ENCODE measurements around the gene STAG1. TPM values are rescaled to one million over a fixed set of nuclear protein-coding genes. Genes with fewer than 3 reads are reported as not detected.
"Not testable (repeated sequence)": the region's sequence is repeated elsewhere in the genome, so short reads cannot be mapped to it uniquely, and the experiment has no call there.

The STAG1 gene
- total RNA-seq, result 27.5 and 29.3 TPM in 2 replicates
- 7.2 TPM for polyA plus RNA-seq (2012)

DNA sequence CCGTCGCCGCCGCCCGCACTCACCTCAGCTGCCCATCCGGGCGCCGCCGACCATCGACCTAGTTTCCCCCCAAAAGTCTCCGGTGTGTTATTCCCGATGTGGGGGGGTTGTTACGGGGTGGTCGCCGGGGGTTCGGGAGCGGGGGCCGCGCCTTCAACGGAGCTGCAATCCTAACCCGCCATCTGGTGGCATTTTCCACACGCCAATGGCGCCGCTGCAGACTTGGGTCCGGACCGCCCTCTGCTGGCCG lies at the start of gene STAG1:
Gene STAG1, minus strand, starts transcription at position 207 of the 250 bp plus-strand sequence. CDS start 121,480 bp downstream, outside the sequence.
- DNase-seq (ENCODE audit: low read depth), result no peak

DNA sequence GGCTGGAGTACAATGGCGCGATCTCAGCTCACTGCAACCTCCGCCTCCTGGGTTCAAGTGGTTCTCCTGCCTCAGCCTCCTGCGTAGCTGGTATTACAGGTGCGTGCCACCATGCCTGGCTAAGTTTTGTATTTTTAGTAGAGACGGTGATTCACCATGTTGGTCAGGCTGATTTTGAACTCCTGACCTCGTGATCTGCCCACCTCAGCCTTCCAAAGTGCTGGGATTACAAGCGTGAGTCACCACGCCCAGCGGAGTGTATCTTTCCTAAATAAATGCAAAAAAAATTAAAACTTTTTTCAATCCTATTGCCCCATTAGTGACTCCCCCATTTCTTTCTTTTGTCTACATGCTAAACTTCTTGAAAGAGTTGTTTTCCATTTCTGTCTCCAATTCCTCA lies 49.0 kb upstream of the STAG1 start:
- DNase-seq (ENCODE audit: low read depth), result not testable (repeated sequence)

DNA sequence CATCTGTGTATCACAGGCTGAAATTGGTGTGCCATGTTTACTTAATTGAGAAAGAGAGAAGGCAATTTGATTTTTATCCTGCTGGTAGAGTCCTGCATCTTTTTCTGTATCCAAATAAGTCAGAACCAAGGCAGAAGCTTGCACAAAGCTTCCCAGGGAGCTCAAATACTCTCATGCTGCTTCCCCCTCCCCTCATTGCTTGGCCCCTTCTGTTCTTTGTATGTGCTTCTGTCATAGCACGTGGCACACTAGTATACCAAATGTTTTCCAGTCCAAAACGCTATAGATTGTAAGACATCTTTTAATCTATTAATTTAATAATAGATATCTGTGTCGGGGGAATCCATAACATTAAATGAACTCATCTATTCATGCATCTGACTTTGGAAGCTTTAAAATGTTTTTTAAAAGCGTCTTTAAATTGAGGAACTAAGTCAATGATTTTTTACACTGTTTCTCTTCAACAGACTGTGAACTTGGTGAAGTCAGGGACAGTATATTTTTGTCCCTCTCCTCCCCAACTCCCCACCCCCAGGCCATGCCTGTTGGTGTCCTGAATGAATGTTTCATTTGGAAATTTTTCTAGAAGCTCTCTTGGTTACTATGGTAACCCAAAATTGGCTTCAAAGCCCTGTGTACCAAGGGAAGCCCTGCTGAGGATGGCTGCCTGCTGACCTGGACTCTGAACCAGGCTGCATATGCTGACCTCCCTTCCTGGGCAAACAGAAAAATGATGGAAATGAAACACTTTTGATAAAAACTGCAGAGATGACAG lies 40.6 kb upstream of the STAG1 start:
- DNase-seq (ENCODE audit: low read depth), result no peak

DNA sequence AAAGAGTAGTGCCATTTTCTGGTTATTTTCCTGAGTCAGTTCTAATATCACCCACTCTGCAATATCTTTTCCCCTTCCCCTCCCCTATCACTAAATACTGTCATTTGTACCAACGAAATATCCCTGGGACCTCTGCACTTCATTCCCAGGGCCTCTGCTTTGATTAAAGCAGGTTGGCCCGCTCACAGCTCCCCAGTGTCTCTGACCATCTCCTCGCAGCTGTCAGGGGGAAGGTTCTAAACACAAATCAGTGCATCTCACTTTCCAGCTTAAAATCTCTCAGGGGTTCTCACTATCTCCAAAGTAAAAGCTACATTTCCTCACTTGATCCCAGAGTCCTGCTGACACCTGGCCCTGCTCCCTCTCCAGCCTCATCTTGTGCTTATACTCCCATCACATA lies 38.6 kb upstream of the STAG1 start:
- DNase-seq (ENCODE audit: low read depth), result no peak

DNA sequence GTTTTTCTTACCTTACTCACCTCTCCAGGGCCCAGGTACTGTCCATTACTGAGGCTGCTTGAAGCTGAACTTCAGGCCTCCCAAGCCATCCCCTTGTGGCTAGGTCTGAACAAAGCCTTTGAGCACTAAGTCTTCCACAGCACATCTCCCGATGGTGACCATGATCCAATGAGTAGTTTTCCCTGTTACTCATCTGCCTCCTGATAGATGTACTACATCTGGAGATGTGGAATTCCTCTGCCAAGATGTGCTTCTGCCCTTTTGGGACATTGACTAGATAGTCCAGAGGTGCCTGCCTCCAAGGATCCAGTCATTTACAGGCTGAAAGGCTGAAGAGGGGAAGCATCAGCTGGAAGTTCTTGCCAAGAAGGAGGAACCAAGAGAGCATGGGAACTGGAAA lies 37.8 kb upstream of the STAG1 start:
- DNase-seq (ENCODE audit: low read depth), result no peak

DNA sequence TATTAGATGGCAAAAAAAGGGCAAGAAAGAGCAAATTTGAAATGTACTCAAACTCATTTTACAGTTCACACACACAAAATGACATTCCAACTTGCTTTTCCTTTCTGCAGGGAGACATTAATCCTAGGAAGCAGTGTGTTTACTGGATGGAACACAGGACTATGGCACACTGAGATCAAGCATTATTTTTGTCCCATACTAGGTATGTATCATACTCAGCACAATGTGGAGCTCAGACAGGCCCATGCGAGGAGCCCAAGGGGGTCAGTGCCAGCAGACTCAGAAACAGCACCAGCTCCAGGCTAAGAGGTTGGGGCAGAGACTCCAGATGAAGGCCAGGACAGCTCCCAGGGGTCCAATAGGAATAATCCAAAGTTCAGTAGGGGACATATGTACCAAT lies 36.0 kb upstream of the STAG1 start:
- no peak for DNase-seq (ENCODE audit: low read depth)

DNA sequence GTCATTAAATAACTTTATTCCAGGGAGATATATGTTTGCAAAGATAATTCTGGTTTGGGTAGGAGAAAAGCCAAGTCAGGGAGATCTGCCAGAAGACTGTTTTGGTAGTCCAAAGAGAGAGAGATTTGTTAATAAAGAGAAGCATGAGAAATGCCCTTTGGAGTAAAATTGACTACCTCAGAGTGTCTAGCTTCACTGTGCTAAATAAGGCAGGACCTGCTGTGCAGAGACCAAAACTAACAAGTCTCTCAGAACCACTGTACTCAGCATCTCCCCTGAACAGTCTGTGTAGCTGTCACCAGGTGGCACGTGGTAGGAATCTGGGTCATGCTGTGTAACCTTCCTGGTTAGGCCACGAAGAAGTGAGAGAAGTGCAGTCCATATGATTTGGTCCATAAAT lies 35.2 kb upstream of the STAG1 start:
- peak; percentile 33 for DNase-seq (ENCODE audit: low read depth)

DNA sequence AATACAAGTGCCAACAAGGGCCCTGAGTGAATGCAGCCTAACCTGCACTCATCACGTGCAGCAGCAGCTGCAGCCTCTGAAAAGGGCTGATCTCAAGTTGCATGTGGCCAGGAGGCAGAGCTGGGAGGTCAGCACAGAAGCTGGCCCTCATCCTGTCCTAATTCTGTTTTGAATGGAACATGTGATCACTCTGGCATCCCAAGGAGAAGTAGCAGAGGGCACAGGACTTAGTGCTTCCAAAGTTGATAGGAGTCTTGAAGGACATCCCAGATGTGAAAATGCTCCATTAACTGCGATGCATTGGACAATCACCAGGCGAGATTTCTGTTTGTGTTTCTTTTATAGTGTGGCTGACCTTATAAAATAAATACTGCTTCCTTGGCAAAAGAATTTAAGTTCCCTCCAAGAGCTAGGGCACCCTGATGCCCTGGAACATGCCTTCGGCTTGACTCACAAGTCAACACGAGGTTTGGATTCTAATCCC lies 31.6 kb upstream of the STAG1 start:
- peak; percentile 82 for DNase-seq (ENCODE audit: low read depth)

DNA sequence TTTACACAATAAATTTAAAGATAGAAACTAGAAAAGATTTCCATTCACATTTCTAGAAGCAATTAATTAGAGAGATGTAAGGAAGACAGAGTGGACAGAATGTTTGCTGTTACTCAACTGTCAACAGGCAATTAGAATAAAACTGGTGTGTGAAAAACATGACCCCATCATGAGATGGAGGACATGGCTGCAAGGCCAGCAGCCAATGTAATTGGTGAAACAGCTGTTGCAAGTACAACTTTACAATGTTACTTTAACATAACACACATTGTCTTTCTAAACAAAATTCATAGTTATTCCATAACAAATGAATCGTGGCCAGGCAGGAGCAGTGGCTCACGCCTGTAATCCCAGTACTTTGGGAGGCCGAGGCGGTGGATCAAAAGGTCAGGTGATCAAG lies 28.6 kb upstream of the STAG1 start:
- no peak for DNase-seq (ENCODE audit: low read depth)

DNA sequence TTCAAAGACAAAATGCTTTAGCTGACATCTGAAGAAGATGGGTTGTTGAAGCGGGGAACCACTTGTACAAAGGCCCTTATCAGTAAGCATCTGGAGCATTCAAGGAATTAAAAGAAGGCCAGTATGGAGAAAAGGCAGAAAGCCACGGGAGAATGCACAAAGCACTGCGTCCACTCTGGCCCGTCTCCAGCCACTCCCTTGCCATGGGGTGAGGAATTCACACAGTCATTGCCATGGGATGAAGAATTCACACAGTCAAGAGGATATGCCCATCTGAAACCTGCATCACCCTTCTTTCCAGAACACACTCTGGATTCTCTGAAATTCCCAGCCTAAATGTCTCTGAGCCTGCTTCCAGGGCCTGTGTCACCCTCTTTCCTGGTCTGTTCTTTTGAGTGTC lies 26.7 kb upstream of the STAG1 start:
- DNase-seq (ENCODE audit: low read depth), result peak; percentile 72

DNA sequence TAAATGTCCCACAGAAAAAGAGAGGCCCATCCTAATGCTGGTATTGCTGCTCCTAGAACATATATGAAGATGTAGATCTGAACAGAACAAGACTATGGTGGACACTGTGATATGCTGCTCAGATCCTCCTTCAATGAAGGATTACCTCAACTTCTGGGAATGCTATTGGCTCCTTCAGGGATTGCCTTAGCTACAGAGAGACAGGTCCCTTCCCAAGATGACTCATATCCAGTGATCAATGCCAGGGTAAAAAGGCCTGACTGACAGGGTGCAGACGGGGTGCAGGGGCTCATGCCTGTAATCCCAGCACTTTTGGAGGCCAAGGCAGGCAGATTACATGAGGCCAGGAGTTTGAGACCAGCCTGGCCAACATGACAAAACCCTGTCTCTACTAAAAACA lies 20.5 kb upstream of the STAG1 start:
- DNase-seq (ENCODE audit: low read depth), result no peak

DNA sequence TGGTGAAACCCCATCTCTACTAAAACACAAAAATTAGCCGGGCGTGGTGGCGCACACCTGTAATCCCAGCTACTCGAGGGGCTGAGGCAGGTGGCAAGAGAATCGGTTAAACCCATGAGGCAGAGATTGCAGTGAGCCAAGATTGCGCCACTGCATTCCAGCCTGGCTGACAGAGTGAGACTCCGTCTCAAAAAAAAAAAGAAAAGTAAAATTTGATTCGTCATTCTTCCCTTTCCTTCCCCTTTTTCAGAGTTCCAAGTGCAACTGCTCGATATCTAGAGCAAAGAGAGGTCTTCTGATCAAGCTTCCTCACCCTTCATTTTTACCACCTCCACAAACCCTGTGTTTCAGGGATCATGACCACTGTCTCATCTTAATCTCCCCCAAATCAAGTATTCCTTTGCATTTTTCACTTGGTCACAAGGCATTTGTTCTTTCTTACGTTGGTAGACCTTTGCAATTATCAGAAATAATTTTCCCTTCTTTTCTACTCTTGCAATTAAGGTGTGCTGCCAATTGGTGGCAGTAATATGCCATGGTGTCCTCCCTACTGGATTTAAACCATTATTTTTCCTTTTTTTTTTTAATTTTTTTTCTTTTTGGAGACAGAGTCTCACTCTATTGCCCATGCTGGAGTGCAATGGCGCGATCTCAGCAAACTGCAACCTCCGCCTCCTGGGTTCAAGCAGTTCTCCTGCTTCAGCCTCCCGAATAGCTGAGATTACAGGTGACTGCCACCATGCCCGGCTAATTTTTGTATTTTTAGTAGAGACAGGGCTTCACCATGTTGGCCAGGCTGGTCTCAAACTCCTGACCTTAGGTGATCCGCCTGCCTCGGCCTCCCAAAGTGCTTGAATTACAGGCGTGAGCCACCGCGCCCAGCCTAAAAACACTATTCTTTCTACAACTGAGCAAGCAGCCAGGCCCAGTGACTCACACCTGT lies 6.3 kb upstream of the STAG1 start:
- DNase-seq (ENCODE audit: low read depth), result not testable (repeated sequence)

DNA sequence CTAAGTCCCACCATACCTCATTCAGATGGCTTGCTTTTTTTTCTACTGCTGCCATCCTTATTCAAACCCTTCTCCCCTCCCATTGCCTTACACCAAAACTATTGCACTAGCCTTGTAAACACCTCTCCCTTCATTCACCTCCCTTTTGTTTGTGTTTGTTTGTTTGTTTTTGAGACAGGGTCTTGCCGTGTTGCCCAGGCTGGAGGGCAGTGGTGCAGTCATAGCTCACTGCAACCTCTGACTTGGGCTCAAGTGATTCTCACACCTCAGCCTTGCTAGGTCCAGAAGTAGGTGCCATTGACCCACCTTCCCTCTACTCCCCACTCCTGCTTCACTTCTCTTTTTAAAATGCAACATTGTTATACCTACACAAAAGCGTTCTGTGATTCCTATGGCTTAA lies 3.0 kb upstream of the STAG1 start:
- no peak for DNase-seq (ENCODE audit: low read depth)

DNA sequence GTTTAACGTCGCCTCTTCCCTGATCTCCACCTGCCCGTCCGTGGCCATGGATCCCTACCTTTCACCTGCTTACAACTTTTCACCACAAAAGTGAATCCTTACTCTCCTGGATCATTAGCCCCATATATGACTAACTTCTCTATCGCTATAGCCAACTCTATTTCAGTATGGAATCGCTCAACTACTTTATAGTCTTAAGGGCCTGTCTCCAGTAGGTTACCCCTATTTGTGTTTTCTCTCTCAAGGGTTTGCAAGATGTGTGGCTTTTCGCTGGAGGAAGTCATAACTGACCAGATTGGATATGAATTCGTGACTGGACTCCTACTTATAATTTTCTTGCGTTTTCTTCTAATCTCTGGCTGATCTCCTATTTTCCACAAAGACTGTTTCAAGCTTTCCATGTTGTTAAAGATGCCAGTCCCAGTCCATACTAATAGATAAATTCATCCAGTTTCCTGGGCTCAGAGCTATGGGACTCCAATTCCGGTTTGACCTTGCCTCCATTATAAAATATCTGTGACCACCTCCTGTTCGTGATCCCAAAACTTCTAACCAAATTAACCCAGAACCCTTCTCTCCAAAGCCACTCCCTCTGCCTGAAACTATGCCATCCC lies 1.3 kb upstream of the STAG1 start:
- DNase-seq (ENCODE audit: low read depth), result no peak

DNA sequence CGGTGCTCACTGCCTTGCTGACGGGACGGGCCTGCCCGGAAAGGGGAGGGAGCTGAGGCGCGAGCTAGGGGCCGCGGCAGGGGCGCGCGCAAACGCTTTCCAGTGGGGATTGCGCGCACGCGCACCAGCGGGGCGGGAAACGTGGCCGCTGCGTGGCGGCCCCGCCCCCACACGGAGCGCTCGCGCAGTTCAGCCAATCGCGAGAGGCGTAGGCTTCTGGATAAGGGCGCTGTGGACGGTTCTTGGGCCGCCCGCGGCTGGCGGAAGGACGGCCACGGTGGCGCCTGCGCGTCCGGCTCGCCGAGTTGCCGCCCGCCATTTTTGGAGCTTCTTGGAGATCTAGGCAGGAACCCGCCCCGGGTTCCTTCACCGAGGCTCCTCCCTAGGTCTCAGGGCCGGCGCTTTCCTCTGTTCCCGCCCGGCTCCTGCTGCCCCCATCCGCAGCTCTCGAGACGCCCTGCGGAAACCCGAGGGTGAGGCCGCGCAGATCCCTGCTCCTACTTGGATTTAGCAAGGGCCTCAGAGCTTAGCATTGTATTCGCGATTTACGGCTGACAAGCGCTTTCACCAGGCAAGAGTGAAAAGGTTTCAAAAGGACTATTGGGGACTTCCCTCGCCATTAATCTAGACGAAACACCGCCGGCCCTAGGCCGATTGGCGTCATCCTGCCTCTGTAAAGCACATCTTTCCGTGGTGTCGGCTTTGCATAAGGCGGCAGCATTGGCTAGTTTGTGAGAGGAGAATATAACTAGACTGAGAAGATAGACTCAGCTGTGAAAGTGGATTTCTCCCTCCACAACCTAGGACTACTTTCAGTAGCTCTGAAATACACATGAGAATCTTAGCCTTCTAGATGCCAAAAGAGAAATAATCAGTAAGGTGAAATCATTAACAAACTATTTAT lies 496 bp upstream of the STAG1 start:
- DNase-seq (ENCODE audit: low read depth), result peak; percentile 98

DNA sequence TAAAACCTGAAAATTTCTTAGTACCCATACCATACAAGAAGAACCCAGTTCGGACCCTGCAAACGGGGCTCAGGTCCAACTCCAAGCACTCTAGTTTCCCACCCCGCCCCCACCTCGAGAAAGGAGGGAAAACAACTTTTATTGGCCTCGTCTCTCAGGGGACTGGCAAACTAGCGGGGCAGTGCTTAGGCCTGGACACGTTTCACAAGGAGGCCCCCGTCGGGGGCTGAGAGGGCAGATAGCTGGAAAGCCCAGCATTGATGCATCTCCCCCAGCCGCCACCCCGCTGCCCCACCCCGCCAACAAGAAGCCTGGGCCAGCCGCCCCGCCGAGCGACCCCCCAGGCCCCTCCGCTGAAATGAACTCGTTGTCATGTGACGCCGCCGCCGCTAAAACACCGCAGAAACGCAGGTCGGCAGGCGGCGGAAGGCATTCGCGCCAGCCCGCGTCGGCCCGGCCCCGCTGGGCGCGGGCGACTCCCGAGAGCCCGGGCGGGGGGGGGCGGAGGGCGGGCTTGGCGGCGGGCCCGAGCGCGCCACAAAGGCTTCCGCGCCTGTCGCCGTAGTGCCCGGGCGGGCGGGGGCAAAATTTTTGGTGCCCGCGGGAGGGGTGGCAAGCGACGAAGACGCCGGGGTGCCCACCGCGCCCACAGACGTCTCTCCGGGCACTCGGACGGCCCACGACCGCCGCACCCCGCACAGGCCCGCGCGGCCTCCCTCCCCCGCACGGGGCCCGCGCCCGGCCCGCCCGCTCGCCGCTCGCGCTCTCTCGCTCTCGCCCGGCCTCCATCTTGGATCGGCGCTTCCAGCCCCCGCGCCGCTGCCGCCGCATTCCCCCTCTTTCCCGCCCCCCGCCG lies 634 bp downstream of the STAG1 start:
- DNase-seq (ENCODE audit: low read depth), result peak; percentile 83

DNA sequence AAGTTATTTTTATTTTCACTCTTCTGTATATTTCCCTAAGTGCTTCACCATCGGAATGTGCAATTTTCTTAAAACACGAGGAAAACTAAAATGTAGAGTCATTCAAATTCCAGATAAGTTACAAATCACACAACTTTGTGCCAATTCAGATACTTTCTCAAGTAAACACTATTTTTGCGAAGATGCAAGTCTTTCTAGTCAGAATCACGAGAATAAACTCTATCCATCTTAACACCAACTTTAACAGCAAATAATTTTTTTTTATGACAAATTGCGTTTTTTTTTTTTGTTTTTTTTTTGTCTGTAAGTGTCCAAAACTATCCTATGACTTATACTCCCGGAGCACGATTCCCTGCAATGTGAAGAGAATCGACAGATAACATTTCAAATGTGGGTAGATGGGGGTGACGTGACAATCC lies 1.3 kb downstream of the STAG1 start:
- DNase-seq (ENCODE audit: low read depth), result no peak

DNA sequence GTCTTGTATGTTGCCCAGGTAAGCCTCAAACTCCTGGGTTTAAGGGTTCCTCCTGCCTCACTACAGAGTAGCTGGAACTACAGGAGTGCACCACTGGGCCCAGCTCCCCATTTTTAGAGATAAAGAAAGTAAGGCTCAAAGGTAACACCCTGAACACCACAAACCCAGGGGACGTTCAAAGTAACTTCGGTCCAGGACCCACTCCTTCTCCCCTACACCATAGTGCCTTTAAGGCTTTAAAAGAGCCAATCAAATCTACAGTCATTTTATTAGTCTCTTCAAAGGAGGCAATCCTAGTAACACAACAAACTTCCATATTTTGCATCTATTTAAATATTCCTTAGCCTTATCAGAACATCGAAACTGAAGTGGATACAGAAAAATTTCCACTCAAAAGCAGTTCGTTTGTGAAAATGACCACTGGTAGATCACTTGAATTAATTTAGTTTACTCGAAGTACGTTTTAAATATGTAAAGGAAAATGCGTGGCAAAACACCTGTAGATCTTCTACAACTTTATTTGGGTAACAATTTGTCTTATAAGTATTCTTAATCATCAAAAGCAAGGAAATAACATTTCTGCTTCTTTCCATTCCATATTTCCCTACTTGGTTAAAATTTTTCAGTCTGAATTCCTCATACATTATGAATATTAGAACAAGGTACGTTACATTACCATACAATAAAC lies 1.8 kb downstream of the STAG1 start:
- no peak for DNase-seq (ENCODE audit: low read depth)

DNA sequence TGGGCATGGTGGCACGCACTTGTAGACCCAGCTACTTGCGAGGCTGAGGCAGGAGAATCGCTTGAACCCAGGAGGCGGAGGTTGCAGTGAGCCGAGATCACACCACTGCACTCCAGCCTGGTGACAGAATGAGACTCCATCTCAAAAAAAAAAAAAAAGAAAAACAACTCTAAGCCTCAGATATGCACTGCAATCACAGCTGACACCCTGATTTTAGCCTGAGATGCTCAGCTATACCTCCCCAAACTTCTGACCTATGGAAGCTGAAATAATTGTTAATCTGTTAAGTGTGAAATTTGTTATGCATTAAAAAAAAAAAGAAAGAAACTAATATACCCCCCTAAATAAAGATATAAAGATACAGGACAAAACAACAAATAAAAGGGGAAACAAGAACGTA lies 2.6 kb downstream of the STAG1 start:
- not testable (repeated sequence) for DNase-seq (ENCODE audit: low read depth)

All from myocyte (in vitro differentiated cells).